Esophagus muscularis mucosa (tissue), 4 donors: ENCODE results near the gene CCL20.

Experiments
- EP300 ChIP-seq: sonication (generic); formaldehyde crosslinking; IDR thresholded peaks from one replicate; pipeline ENCODE4 v1.6.1; 2017; ENCODE audit warnings: antibody characterized with exemption
- POLR2A ChIP-seq: fragments of 450-650 bp; IDR thresholded peaks from one replicate; pipeline ENCODE4 v1.6.1; 2017; ENCODE audit warnings: antibody characterized with exemption, moderate library complexity, mild to moderate bottlenecking, low read depth
- POLR2AphosphoS5 ChIP-seq, 2 donors: sonication (generic); formaldehyde crosslinking; IDR thresholded peaks; one replicate each; pipeline ENCODE4 v1.6.1; 2017; ENCODE audit warnings: antibody characterized with exemption in 2 of 2
- TF ChIP-seq, protein P1 (sequence below), 3 experiments: fragments of 200-600 bp in 2 of 3; fragments of 450-650 bp in 1 of 3; sonication (generic) in 2 of 3; IDR thresholded peaks; one replicate each; pipeline ENCODE4 v1.5.1; 2017 to 2019; ENCODE audit warnings: antibody characterized with exemption in 3 of 3, mild to moderate bottlenecking in 2 of 3, moderate library complexity in 1 of 3

DNA sequence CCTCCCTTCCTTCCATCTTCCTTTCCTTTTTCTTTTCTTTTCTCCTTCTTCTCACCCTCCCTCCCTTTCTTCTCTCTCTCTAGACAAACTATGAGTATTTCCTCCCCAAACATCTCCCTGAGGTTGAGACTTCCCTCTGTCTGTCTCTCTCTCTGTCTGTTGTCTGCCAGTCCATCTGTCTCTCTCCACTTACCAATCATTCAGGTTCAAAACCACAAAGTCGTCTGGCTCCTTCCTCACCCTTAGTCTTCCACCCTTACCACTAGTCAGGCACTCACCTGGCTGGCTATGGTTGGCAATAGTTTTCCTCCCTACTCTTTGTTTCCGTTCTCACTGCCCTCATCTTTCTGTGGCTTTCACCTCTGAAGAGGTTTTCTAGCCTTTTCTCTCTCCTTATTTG lies 12.9 kb downstream of the CCL20 start:
- TF ChIP-seq, protein P1, sequence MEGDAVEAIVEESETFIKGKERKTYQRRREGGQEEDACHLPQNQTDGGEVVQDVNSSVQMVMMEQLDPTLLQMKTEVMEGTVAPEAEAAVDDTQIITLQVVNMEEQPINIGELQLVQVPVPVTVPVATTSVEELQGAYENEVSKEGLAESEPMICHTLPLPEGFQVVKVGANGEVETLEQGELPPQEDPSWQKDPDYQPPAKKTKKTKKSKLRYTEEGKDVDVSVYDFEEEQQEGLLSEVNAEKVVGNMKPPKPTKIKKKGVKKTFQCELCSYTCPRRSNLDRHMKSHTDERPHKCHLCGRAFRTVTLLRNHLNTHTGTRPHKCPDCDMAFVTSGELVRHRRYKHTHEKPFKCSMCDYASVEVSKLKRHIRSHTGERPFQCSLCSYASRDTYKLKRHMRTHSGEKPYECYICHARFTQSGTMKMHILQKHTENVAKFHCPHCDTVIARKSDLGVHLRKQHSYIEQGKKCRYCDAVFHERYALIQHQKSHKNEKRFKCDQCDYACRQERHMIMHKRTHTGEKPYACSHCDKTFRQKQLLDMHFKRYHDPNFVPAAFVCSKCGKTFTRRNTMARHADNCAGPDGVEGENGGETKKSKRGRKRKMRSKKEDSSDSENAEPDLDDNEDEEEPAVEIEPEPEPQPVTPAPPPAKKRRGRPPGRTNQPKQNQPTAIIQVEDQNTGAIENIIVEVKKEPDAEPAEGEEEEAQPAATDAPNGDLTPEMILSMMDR (IDR thresholded peaks at IDR 0.05), result no peak
- TF ChIP-seq POLR2A (no peak), POLR2AphosphoS5 (IDR thresholded peaks at IDR 0.05) (no peak), EP300 (no peak)
